CD4-positive, alpha-beta T cell treated with Interleukin-15 for 4 hours (primary cell): Measurements from ENCODE around the gene RAD51B.

Source experiments
- DNase-seq: peaks from one replicate; pipeline ENCODE4 v3.0.0-alpha.2; 2020; ENCODE audit warnings: low spot score

Gene RAD51B

DNA sequence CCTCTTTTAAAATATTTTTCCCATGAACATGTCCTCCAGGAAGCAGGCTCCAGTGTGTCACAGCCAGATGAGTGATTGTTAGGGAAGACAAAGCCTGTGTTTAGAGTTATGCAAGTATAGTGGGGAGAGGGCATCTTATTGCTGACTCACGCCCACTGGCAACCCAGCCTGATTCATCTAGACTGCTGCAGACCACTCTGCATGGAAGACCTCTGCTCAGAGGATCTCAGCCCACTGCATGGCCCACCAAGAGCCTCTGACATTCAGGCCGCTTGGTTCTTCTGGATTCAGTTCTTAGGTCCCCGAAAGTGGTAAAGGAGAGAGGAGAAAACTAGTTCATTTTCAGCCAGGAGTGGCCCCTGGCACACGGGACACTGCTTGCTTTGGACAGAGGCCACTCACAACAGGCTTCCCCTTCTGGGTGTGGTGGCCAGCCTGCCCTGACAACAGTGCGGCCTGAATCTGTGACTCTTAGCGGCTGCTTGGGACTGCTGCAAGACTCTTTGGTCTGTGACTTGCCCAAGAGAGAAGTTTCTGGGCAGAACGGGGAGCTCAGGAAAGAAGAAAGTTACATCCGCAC is 707.0 kb downstream of the RAD51B start:
- DNase-seq, result no peak

DNA sequence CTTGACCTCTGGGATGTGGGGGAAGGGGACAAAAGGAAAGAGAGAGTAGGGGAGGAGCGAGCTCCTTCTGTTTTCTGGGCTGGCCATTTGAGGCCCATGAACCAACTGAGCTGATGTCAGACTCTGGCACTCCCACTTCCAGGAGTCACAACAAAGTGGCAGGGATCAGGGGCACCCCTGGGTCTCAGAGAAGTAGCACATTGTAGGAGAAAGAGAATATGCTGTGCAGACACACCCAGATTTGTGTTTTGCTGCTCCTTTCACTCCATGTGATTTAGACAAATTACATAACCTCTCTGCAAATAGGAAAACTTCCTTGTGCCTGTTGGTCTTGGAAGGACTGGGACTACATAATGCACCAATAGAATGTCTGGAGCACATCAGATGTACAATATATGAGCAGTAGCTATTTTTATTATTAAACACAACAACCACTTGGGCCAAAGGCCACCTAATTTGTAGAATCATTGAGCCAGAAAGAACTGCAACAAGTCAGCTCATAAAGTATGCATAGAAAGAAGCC is 707.8 kb downstream of the RAD51B start:
- no peak for DNase-seq

DNA sequence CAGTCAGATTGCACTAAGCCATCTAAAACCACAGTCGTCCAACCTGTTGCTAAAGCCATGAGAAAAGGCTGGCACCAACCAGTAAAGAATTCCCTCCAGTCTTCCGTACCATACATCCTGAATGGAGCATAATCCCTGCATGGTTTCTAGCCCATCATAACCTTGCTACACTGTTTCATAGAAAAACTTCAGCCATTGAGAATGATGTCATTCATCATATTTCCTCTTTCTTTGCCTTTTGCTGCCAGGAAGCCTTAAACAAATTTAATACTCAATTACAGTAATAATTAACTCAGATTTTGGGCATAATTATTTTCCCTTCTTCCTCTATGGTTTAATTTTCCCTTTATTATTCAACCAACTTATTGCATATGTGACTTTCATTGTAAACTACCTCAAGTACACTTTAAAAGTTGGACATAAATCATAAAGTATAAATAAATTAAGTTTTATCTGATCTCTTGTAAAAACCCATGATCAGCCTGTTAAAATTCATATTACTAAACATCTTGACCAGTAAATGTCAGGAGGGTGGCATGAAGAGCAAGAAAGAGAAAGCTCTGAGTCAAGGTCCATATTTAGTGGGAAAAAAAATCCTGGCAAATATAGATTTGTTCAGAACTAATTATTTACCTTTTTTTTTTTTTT is 708.6 kb downstream of the RAD51B start:
- no peak for DNase-seq

DNA sequence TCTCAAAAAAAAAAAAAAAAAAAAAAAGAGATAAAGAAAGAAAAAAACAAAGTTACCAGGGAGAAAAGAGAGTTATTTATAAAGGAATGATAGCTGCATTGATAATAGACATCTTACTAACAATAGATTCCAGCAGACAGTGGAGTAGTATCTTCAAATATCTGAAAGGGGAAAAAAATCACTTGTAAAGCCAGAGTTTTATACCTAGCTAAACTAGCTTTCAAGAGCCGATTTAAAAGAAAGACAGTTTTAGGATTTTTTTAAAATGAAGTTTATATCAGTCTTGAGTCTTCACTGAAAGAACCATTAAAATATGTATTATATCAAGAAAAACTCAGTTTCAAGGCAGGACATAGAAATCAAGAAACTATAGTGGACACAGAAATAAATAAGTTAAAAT is 710.9 kb downstream of the RAD51B start:
- DNase-seq, result no peak

DNA sequence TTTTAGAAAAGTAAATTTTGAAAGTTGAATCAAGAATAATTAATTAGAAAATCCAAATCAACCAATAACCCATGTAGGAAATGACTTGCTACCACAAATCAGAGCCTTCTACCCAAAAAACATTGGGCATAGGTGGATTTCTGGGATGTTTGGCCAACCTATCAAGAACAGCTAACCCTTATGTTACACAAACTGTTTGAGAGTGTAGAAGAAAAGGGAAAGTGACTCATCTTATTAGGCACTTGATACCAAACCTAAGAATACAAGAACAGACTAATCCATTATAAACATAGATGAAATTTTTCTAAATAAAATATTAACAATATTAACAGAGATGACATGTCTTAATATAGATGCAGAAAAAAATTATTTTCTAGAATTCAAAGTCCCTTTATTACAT is 712.9 kb downstream of the RAD51B start:
- no peak for DNase-seq

DNA sequence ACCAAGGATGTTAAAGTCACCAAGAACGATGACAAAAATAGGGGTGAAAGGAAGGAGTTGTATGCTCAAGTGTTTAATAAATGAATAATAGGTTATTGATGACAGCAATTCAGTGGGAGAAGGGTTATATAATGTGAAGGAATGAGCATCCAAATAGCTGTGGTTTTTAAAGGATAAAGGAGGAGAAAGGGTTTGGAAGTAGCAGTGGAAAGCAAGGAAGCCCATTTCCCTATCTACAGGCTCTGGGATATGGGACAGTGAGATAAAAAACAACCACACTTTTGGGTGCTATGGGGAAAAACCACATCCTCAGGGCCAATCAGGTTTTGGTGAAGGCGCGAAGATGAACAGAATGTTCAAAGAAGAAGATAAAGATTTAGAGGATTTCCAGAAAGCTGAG is 714.7 kb downstream of the RAD51B start:
- no peak for DNase-seq

DNA sequence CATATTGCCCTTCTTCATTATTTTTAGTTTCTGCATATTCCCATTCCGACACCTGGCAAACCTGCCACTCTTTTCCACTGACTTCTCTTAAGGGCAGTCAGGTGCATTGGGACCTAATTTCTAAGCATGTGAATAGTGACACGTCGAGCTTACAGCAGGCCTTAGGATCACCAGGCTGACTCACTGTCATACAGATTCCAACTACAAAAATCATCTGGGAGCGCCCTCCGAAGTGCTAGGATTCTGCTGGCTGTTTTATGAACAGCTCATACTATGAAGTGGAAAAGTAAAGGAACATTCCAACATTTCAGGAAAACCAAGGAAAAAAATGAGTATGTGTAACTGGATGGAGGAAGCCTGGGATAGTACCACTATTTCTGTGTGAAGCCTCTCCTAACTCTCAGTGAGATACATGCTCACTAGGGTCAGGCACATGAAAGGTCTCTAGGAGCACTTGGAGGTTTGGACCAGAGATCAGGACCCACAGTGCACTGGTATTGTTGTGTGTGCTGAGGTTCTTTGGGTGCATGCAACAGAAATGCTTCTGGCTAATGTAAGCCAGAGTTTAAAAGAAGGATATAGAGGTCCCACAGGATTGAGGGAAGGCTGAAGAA is 715.9 kb downstream of the RAD51B start:
- DNase-seq, result no peak

DNA sequence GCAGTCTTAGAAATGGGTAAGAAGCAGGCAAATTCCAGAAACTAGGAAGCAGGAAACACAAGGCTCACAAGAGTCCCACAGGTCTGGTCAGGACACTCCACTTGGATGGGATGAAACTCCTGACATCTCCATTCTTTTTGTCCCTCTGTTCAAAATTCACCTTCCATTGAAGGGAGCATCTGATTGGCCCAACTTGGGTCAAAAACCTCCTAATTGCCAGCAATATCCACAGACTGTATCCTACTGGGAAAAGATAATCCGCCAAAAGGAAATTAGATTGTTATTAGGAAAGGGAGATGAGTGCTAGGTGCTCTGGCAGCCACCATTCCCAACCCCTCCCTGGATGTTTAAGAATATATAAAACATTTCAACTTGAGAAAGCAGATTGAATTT is 716.4 kb downstream of the RAD51B start:
- DNase-seq, result no peak

DNA sequence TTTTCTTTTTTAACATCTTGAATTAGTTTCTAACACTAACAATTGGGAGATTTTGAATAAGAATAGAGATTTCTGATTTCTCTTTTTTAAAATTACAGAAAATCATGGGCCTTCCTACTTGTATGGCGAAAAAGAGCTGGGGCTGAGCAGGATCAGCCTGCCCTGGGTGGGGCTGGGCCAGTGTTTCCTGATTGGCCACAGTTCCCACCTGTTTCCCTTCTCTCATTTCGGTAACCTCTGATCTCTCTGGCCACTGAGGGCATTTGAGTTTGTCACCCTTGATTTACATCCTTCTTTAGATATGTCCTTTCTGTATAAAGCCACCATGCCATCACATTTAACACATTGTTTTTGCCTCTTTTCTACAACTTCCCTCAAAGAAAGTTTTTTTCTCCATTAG is 719.1 kb downstream of the RAD51B start:
- no peak for DNase-seq

DNA sequence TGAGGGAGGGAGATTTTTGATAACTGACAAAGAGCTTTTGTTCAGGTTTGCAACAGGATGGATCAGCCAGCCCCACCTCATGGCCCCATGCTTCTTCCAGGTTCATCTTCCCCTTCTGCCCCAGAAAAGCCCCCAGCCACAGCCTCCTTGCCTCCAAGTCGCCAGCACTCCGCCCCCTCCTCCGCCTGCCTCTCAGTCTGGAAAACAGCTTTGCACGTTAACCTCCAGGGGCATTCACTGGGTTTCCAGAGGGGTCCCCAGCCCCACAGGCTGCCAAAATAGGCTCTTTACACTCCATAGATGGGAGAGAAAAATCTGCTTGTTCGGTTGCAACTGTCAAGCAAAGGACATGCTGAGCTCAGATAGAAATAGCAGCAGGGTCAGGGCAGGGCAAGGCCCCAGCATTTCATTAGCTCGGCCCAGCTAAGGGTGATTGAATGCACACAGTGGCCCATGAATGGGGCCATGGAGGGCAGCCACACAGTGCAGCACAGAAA is 719.7 kb downstream of the RAD51B start:
- no peak for DNase-seq

DNA sequence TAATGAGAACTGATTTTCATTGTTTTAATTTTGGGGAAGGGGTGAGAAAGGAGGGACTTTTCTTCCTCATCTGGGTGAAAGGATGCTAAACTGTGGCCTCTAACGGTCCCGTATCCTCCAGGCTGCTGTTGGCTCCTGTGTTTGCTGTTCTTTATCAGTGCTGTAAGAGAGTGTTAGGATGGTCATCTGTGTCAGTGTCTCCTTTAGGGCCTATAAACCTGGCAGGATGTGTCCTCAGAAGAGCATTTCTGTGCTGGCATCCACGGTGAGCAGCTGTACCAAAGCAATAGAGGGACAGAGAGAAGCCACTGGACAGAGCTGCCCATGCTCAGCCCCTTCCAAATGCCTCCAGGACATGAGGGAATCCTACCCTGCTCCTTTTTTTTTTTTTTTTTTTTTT is 720.2 kb downstream of the RAD51B start:
- DNase-seq, result no peak

DNA sequence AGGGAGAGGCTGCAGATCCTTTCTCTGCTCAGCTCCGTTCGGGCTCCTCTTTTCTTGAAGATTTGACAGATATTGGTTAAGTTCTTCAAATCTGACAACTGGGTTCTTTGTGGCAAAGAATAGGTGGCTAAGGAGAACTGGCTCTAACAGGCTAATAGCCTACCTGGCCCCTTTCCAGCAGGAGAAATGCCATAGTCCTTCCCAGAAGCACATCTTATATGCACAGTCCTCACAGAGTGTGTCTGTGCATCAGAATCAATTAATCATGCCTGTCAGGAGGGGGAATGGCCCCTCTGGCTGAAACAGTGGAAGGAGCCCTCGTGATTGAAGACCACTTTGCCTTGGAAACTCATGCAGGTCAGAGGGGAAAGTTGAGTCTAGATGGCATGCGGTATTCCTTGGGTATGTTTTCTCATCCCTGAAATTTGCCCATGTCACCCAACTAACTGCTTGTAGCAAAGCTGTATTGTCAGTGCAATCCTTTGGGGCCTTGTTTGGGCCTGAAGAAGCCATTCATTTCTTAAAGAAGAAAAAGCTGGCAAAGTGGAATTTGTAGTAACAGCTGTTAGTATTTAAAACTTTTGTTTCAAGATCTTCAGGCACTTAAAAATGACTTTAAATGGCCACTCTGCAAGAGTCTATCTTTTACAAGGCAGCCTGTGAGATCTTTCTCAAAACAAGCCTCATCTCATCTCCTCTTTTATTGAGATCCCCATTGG is 721.8 kb downstream of the RAD51B start:
- no peak for DNase-seq

DNA sequence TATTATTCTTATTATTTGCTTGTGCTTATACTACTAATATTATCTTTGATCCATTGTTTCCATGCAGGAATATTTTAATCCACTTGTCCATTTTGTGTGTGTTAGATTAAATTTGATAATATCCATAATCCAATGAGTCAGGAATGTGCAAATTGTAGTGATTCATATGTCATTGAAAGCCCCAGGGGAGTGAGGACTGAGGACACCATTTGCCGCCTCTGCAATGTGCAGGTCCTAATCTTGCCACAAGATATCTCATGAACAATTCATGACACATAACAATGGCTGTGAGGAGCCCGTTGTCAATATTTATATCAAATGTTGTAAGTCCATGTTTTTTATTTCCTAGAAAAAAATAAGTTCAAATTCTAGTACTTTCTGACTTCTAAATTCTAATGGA is 722.8 kb downstream of the RAD51B start:
- no peak for DNase-seq

DNA sequence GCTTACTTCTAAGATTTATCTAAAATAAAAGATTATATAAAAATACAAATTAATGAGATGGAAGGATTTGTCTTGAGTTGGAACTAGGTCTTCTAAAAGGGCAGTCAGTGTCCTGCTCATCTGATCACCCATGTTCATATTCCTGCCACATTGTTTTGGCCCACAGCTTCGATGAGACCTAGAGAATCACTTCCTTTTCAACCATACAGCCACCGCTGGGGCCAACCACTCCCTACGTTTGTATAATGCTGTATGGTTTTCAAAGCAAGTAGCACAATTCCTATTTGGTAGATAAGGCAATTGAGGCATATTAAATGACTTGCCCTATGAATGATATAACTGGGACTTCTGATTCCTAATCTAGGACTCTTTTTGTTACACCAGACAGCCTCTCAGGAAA is 723.9 kb downstream of the RAD51B start:
- no peak for DNase-seq

DNA sequence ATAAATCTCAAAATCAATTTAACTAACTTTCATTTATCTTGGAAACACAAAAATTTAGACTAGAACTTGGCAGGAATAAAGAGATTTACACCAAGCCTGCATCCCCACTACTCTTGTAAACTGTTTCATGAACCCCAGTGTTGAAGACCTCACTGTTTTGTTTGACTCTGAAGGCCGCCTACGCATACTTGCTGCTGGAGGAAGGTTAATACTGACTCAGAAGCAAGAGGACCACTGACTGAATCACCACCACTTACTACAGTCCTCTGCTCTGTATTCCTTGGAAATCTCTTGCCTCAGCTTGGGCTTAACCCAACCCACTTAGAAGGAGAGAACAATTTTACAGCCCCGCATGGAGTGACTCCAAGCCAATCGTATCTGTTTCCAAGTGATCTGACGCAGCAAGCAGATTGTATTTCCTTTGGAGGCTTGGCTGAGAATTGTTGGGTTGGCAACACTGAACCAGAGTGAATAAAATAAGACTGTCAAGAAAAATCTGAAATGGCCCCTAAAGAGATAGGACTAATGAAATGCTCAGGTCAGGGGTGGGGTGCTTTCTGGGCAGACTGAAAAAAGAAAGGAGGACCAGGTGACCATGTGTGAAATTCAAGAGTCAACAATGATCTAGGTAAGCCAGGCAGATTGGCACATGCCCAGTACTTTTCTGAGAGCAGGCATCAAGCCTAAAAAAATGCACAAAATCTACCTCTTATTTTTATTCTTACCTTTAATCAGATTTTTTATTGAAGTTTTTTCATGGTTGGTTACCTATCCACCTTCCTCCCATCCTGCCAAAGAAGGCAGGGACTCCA is 724.7 kb downstream of the RAD51B start:
- DNase-seq, result no peak

DNA sequence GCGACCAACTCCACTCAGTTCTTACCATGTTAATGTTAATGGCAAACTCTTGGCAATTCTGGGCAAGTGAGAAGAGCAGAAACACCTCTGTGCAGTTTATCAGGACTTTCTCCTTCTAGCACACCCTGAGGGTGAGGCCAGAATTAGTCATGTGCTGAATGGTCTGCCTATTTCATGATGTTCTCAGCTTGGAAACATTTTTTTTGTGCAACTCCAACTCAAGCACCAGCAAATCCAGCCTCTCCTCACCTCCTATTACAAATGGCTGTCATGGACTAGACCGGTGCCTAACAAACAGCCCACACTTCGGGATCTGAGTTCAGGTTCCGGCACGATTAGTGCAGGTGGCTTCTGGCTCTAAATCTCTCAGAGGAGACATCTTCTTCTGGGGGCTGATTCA is 727.3 kb downstream of the RAD51B start:
- no peak for DNase-seq

DNA sequence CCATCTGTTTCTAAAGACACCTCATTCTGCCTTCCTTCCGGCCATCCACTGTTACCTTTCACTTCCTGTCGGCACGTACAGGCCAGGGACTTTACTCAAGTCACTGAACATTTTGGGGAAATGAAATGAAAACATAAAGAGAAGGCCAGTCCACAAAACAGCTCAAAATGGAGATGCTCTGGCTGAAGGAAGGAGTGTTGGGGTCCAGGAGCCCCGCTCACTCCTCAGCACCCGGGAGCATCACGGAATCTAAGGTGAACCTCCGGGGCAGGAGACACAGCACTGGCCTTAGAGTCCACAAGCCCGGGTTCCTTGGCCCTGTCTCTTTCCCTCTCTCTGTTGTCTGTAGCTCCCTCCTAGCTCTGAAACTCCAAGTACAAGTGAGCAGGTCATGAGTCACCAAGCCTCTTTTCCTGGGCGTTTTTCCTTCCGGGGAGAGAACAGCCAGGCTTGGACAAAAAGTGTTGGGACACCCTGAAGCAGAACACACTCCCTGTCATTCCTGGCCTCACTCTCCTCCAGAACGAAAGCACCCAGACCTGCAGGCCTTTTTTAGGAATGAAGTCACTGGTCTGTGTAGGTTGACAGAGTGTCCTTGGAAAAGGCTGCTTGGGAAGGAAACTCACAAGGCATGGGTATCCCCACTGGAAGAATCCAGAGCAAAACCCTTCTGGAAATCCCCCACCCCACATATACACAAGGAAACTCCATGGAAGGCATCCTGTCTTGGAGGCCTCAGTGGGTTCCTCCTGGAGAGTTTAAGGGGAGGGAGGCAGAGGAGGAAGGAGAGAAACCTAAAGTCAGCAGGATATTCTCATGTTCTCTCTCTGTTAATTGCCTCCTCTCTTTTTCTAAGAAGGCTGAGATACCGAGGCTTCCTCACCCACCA is 728.0 kb downstream of the RAD51B start:
- no peak for DNase-seq

DNA sequence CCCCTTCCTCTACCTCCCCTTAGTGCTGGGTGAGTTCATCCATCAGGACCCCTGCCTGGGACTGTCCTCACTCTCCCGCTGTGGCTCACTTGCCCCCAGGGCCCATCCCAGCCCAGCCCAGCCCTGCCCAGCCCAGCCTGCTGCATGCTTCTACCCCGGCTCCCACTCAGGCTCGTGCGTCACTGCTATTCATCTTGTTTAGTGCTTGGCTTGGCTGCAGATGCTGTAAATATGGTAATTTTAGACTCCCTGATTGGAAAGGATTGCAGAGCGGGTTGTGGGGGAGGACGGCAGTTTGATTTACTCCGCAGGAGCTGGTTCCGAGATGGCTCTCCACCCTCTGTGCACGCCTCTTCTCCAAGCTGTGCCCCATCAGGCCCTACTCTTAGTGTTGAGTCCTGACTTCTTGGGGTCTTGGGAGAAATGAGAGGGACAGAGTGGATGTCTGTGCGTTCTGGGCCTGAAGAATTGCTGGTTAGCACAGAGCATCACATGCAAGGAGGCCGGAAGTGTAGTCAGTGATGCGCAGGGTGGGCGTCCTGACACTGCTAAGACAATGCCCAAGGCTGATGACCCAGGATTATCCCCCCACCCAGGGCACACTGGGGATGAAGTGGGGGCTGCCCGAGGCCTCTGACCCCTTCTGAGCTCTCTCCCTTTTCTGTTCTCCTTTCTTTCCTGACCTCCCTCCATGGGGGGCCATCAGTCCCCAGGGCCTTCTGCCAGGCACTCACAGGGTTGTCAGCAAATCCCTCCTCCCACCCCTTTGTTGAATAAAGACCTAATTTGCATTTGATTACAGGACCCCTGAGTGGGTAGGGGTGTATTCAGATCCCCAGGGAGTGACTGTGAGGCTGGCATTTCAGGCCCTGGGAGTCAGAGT is 728.9 kb downstream of the RAD51B start:
- no peak for DNase-seq

DNA sequence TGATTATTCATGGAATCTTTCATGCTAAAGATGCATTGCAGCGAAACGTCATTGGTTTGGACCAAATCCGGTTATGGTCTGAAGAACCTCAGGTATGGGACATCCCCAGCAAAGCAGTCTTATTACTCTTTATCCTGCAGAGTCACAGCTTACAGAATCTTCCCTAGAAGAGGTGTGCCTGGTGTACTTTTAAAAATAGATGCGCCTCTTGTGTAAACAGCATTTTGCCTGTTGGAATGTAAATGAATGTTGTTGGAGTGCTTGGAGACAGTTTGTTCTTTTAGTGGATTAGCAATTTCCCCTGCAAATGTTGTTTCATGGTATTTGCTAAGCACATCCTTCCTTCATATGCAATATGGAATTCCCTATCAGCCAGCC is 730.7 kb downstream of the RAD51B start:
- no peak for DNase-seq
